Measurements from ENCODE around the gene ALDH1A3.

ALDH1A3 gene

DNA sequence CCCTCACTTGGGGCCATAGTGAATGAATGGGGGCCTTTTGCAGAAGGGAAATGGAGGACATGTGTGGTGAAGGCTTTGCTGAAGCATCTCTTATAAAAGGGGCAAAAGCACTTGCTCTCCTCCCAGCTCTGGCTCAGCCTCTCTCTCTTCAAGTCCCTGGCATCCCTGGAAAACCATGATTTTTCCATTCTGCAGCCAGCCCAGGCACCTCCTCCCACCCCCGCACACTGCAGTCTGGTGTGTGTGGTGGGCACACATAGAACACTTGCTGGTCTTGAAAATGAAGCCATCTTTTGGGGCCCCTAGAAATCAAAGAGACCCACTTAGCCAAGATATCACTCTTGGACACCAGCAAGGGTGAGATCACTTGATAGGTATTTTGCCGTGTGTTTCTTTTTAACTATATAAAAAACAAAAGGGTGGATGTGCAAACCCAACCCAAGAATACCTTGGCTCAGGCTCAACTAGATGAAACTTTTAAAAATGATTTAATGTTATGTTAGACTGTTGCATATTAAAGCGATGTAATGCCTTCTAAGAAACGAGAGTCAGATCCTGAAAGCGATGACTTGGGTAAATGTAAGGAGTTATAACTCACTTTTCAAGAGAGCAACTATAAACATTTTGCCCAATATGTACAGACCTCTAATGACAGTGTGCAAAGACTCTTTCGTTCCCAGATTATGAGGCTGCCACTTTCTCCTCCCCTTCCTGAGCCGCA, 16.4 kb upstream of the ALDH1A3 start:
- no peak for TF ChIP-seq Cebpa-rat (IDR thresholded peaks at IDR 0.05)
- H3K9ac ChIP-seq, result no peak overlapping the region
- H3K4me3 ChIP-seq, result no peak overlapping the region
- H3K27me3 ChIP-seq, result no peaks in the 10 kb centered on the region
- no peaks in the 10 kb centered on the region for H3K36me3 ChIP-seq
- peaks cover 0 to 11% (median 9%) of the 10 kb centered on the region in 11 experiments; a peak in 14 of 22 replicates for H3K9me3 ChIP-seq (replicated peaks in 1 of 11)
- H3K27ac ChIP-seq, result no peak overlapping the region
- H3K4me2 ChIP-seq, result no peak overlapping the region; a peak in 1 of 22 replicates
- H3K4me1 ChIP-seq, result peaks cover 28 to 42% (median 39%) of the 10 kb centered on the region in 10 experiments
- no peaks in the 10 kb centered on the region for H4K20me1 ChIP-seq

DNA sequence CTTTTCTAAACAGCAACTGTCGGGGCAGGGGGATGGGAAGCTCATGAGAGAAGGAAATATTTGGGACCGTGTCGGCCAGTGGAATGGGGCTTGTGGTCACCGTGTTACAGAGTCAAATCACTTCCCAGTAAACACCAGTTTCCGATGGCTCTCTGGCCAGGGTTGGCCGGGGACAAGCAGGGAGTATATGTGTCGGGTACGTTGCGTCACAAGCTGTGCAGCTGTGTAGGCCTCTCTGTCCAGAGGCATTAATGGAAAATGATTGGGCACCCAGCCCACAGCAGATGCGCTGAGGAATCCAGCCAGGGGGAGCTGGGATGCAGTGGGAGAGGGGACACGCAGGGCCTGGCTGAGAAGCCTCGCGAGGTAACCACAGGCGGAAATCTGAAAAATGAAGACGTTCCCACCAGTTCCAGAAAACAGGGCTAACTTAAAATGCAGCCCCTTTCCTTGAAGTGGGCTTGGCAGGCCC, 15.8 kb upstream of the ALDH1A3 start:
- no peak overlapping the region for H3K9ac ChIP-seq
- H3K27me3 ChIP-seq, result no peaks in the 10 kb centered on the region
- H3K9me3 ChIP-seq (replicated peaks in 1 of 11), result peaks cover 4 to 17% (median 10%) of the 10 kb centered on the region in 11 experiments; a peak in 20 of 22 replicates
- H3K27ac ChIP-seq, result no peak overlapping the region
- TF ChIP-seq Cebpa-rat (IDR thresholded peaks at IDR 0.05), result no peak
- 0 out of 22 replicates have a peak overlapping the region, but pooled peaks of 1 of the 11 experiments have one; percentile 6 for H3K4me2 ChIP-seq
- H3K4me1 ChIP-seq, result peaks cover 22 to 36% (median 33%) of the 10 kb centered on the region in 10 experiments
- H4K20me1 ChIP-seq, result no peaks in the 10 kb centered on the region
- no peaks in the 10 kb centered on the region for H3K36me3 ChIP-seq
- no peak overlapping the region for H3K4me3 ChIP-seq

DNA sequence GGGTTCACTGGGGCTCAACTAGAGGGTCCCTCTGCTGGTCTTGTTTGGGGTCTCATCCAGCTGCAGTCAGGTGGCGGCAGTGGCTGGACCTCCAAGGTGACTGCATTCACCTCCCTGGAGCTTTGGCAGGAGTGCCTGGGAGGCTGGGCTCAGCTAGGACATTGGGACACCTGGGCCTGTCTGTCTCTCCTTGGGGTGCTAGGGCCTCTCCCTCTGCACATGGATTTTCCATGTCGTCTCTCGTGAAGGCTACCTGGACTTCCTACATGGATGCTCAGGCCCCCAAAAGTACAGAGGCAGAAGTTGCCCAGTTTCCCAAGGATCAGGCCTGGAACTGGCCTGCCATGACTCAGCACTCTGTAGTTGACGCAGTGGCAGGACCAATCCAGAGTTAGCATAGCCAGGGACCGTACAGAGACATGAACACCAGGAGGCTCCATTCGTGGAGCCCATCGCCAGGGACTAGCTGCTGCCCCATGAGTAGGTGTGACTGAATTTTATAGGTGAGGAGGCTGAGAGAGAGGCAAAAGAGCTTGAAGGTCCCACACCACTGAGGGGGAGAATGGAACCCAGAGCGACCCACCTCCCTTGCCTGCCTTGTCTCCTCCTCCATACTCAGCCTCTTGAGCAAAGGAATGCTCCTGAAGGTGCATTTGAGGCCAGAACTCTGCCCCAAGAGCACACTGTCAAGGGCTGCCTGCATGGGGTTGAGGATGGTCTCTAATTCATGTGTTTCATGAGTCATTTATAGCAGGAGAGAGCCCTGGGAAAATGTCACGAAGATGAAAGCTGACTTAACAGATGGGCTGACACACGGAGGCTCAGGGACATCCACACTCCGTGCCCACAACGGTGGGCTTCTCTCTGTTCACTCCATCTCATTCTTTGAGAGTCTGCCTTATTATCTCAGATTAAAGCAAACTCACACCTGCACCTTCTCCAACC, 13.0 kb upstream of the ALDH1A3 start:
- Histone ChIP-seq H3K4me3 (no peak overlapping the region), H3K27me3 (no peaks in the 10 kb centered on the region), H3K36me3 (no peaks in the 10 kb centered on the region), H3K4me2 (no peak overlapping the region), H3K4me1 (peaks cover 0 to 8% (median 5%) of the 10 kb centered on the region in 10 experiments; a peak in 16 of 20 replicates), H3K9me3 (replicated peaks in 1 of 11) (peaks cover 8 to 19% (median 15%) of the 10 kb centered on the region in 11 experiments; a peak in 21 of 22 replicates), H3K9ac (no peak overlapping the region), H4K20me1 (no peaks in the 10 kb centered on the region), H3K27ac (no peak overlapping the region)
- no peak for TF ChIP-seq Cebpa-rat (IDR thresholded peaks at IDR 0.05)

DNA sequence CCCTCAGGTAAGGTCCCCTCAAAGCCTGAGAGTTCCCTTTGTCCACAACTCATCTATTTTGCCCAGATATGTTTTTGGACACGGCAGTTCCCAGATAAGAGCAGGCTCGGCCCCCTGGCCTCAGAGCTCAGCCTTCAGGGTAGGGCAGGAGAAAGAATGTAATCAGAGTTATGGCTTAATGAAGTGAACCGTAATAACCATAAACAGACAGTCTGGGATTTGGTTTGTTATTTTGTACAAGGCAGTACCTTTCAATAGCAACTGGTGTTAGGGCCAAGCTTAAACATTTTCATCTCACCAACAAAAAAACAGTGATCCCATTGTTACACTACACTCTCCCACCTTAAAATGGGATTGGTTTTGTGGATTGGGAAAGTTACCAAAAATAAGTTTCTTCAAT, 12.2 kb upstream of the ALDH1A3 start:
- Histone ChIP-seq H3K36me3 (no peaks in the 10 kb centered on the region), H3K4me2 (no peak overlapping the region), H3K4me3 (no peak overlapping the region), H3K9me3 (replicated peaks in 1 of 11) (peaks cover 8 to 19% (median 15%) of the 10 kb centered on the region in 11 experiments; a peak in 21 of 22 replicates), H3K27ac (no peak overlapping the region), H3K9ac (no peak overlapping the region), H3K4me1 (peaks cover 0 to 3% (median 0%) of the 10 kb centered on the region in 10 experiments; a peak in 3 of 20 replicates), H4K20me1 (no peaks in the 10 kb centered on the region), H3K27me3 (no peaks in the 10 kb centered on the region)
- TF ChIP-seq Cebpa-rat (IDR thresholded peaks at IDR 0.05), result no peak

DNA sequence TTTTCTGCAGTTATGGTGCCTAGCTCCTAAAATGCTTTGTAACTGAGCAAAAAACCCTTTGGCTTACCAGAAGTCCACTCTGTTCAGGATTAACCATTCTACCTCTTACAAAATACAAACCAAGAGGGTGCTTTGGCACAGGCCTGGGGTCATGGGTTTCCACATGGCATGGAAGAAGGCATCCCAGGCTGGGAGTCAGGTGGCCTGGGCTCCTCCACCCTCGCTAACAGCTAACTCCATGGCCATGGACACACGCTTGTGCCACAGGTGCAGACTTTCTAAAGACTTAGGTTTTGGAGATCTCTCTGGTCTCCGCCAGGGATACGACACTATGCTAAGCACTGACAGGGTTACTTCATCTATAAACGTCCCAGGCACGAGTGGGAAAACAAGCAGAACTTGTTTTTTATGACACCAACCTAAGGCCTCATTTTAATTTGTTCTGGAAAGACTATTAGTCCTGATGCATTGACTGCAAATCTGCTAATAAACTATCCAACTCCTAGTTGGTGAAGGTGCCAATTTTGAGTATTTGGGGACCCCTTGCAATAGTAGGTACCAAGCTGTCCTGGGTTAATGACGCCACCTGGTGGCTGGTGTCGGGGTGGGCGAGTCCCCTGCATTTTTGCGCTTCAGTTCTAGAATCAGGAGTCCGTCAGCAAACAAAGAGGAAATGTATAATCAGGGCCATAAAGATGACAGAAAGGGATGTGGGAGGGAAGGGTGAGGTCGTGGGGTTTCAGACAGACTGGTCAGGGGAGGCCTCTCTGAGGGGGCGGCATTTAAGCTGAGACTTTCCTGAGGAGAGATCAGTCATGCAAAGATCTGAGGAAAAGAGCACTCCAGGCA, 10.3 kb upstream of the ALDH1A3 start:
- no peak overlapping the region for H3K27ac ChIP-seq
- no peak overlapping the region for H3K4me2 ChIP-seq
- TF ChIP-seq Cebpa-rat (IDR thresholded peaks at IDR 0.05), result no peak
- H3K4me3 ChIP-seq, result no peak overlapping the region
- H3K9ac ChIP-seq, result no peak overlapping the region
- H3K4me1 ChIP-seq, result peaks cover 0 to 8% (median 2%) of the 10 kb centered on the region in 10 experiments; a peak in 9 of 20 replicates
- 0 out of 22 replicates have a peak, but pooled peaks cover 0 to under 1% (median 0%) of the 10 kb centered on the region in 11 experiments for H3K27me3 ChIP-seq
- H3K9me3 ChIP-seq (replicated peaks in 1 of 11), result peaks cover 8 to 19% (median 15%) of the 10 kb centered on the region in 11 experiments; a peak in 21 of 22 replicates
- no peaks in the 10 kb centered on the region for H4K20me1 ChIP-seq
- no peaks in the 10 kb centered on the region for H3K36me3 ChIP-seq

DNA sequence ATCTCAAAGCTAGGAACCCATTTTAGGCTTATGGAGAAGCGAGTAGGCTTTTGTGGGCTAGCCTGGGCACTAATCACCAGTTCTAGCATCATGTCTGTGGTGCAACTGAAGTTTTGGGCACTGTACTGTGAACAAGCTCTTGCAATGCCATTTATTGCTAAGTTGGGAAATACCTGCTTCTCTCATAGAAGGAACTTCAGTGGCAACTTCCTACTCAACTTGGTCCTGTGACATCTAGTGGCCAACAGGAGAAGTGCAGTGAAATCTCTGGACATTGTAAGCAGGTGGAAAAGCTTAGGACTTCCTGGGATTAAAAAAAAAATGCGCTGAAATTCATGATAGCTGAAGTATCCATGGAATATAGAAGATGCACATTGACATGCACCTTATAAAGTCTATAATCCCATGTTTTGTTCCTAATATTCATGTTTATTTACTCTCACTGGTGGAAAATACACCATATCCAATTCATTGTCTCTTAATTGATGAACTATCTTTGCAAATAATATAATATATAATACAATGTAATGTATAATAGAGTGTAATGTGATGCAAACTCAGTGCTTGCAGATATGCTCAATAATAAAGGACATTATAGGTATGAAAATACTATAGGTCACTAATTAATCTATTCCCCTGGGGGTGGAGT, 6.5 kb upstream of the ALDH1A3 start:
- Histone ChIP-seq H3K4me2 (peak overlapping the region in 7 of 11 experiments; percentile 3 to 16 (median 7); a peak in 6 of 22 replicates), H3K9ac (no peak overlapping the region), H3K27ac (peak overlapping the region in 6 of 11 experiments; percentile 28 to 57 (median 40); a peak in 6 of 22 replicates), H3K4me3 (no peak overlapping the region), H3K27me3 (peaks cover 19 to 37% (median 31%) of the 10 kb centered on the region in 11 experiments), H3K4me1 (peaks cover 0 to 8% (median 2%) of the 10 kb centered on the region in 10 experiments; a peak in 9 of 20 replicates), H4K20me1 (peaks cover 0 to 12% (median 0%) of the 10 kb centered on the region in 11 experiments; a peak in 4 of 22 replicates), H3K36me3 (no peaks in the 10 kb centered on the region), H3K9me3 (replicated peaks in 1 of 11) (peaks cover 8 to 19% (median 14%) of the 10 kb centered on the region in 11 experiments; a peak in 21 of 22 replicates)
- TF ChIP-seq Cebpa-rat (IDR thresholded peaks at IDR 0.05), result peak in 8 of 11 experiments; percentile 34 to 93 (median 54); a peak in 10 of 22 replicates

DNA sequence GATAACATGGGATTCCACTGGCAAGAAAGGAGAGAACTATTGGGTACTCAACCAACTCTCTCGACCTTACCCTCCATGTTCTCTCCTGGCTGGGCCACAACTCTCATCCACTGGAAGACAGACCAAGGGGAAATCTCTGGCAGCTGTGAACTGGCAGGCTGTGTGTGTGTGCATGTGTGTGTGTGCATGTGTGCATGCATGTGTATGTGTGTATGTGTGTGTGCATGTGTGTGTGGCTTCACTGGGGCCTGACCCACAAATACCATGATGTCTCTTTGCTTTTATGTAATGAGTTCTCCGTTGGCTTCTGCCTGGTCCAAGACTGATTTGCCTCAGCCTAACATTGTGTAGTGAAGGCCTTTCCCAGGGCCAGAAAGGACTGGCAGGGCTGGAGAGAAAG, 4.1 kb upstream of the ALDH1A3 start:
- Histone ChIP-seq H3K4me3 (no peak overlapping the region), H3K27ac (no peak overlapping the region), H3K4me2 (no peak overlapping the region), H3K36me3 (no peaks in the 10 kb centered on the region), H3K9ac (no peak overlapping the region), H4K20me1 (peaks cover 0 to 32% (median 6%) of the 10 kb centered on the region in 11 experiments; a peak in 11 of 22 replicates), H3K4me1 (peaks cover 0 to 12% (median 5%) of the 10 kb centered on the region in 10 experiments; a peak in 10 of 20 replicates), H3K27me3 (peaks cover 43 to 60% (median 55%) of the 10 kb centered on the region in 11 experiments), H3K9me3 (replicated peaks in 1 of 11) (peaks cover 0 to 16% (median 8%) of the 10 kb centered on the region in 11 experiments; a peak in 11 of 22 replicates)
- TF ChIP-seq Cebpa-rat (IDR thresholded peaks at IDR 0.05), result no peak

All from BLaER1 treated with 17β-estradiol and CSF1 and Interleukin-3, amounts not matched to agents 10 nM and 100 nM (cell line).